NCI-H2171 (cell line): ENCODE results near the gene PRUNE2.
"Not testable (repeated sequence)": the region's sequence is repeated elsewhere in the genome, so short reads cannot be mapped to it uniquely, and the experiment has no call there.

Experiments used
- DNase-seq: peaks from one replicate; lab custom pipeline; 2025; lab: John Stamatoyannopoulos, UW

PRUNE2 gene

GRCh38 chr9:76798527-76798926 is 107.4 kb downstream of the PRUNE2 start:
- DNase-seq: no peak

DNA sequence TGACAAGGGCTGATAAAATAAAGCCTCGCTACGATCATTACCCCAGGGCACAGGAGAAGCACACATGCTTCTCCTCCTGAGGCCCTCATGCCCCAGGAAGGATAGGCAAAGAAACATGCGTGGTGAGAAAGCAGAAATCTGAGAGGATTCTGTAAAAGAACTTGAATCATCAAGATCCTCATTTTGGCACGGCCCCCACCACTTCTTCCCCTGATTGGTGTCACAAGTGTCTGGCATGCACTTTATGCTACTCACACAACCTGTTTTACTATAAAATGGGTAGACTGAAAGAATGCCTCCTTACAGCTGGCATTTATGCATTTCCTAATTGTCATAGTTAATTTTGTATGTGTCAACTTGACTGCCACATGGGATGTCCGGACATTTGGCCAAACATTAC is 109.6 kb downstream of the PRUNE2 start:
- no peak for DNase-seq

GRCh38 chr9:76793784-76794431 is 112.0 kb downstream of the PRUNE2 start:
- no peak for DNase-seq

DNA sequence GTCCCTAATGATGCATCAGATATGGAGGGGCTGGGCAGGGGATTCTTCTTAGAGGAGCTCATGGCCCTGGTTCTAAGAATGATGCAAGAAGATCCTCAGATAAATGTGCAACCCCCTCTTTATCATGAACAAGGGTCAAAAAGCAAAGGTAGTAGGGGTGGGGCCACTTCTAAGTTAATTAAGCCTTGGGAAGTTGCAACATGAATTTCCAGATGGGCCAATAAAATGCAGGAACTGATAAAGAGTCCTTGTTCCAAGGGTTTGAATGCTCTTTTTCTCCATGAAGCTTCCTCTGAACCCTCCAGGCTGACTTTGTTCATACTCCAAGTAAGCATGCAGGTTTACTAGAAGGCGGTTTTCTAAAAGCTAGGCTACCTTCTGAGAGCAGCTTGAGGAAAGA is 116.1 kb downstream of the PRUNE2 start:
- DNase-seq: no peak

DNA sequence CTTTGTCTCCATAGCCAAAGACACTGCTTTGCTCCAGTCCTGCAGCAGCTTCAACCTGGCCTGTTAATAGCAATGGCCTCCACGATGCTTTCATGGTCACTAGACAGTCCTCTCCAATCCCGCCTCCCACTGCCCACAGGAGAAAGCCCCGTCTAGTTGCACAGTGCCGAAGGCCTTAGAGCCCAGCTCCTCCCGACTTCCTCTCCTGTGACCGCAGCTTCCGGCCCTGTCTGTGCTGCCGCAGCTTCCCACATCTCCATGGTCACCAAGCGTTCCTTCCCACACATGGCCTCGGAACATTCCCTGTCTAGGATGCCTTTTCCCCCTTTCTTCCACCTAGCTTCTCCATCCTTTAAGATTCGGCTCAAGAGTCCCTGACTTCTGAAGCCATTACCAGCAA is 118.2 kb downstream of the PRUNE2 start:
- DNase-seq: no peak

DNA sequence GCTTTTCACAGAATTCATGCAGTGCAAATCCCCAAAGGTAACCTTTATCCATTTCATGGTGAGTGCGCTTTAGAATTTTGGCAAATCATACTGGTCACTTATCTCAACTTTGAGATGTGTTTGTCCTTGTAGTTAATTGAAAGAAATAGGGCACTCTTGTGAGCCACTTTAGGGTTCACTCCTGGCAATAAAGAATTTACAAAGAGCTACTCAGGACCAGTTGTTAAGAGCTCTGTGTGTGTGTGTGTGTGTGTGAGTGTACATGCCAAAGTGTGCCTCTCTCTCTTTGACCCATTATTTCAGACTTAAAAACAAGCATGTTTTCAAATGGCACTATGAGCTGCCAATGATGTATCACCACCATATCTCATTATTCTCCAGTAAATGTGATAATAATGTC is 120.4 kb downstream of the PRUNE2 start:
- DNase-seq: no peak

GRCh38 chr9:76784881-76785280 is 121.0 kb downstream of the PRUNE2 start:
- no peak for DNase-seq

DNA sequence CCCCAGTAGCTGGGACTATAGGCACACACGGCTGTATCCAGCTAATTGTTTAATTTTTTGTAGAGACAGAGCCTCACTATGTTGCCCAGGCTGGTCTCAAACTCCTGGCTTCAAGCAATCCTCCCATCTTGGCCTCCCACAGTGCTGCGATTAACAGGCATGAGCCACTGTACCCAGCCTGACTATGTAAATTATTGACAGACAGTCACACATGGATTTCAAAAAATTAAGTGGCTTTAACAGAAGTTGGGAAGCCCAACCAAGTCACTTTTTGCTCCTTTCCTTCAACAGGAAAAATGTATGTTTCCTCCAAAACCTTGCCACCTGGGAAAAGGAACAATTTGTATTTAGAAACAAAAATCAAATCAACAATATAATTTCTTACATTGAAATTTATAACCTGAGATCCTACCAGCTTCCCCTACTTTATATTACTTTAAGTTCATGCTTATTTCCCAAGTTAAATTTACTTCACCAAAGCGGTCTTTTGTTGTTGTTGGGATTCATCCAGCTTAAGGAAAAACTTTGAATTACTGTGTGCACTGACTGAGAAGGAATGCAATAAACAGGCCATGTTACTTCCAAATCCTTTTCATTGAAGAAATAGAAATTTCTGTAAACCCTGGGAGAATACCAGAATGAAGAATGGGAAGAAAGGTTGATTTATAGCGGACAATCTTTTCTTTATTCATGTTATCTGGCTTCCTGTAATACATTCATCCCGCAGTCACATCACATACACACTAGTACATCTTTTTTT is 133.0 kb downstream of the PRUNE2 start:
- no peak for DNase-seq

DNA sequence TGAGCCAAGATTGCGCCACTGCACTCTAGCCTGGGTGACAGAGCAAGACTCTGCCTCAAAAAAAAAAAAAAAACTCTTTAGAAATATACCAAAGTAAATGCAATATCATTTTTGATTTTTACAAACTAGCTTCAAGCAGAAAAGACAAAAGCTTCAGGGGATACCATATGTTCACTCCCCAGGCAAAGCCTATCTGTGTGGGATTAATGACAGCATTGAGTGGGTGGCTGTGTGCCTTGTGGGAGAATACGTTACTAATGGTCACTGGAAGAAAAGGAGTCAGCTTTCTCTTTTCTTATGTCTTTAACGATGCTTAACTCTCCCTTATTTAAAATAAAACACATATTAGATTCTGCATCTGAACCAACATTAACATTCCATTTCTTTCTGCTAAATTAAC is 139.8 kb downstream of the PRUNE2 start:
- no peak for DNase-seq

GRCh38 chr9:76764138-76764537 is 141.8 kb downstream of the PRUNE2 start, which contains the start of gene PCA3:
Gene PCA3, plus strand, starts transcription at chr9:76764438.
- DNase-seq: no peak

- DNase-seq: no peak
Observed at GRCh38 chr9:76761448-76761847, 144.5 kb downstream of the PRUNE2 start.

DNA sequence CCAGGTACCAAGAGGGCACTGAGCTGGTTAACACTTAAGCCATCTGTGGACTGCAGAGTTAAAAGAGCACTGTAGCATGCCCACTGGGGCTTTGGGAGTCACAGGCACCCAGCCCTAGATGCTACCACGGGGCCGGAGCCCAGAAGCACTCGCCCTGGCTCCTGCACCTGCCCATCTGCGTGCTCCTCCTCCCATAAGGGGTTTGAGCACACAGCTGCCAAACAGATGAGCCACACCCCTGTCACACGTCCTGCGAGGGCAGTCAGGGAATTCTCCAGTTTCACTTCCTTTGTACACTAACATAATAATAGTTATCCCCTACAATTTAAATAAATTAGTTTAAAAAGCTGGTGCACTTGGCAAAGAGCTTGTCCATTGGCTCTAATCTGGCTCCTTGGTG is 146.2 kb downstream of the PRUNE2 start:
- DNase-seq: no peak

- DNase-seq: no peak
Observed at GRCh38 chr9:76758476-76758875, 147.4 kb downstream of the PRUNE2 start.

DNA sequence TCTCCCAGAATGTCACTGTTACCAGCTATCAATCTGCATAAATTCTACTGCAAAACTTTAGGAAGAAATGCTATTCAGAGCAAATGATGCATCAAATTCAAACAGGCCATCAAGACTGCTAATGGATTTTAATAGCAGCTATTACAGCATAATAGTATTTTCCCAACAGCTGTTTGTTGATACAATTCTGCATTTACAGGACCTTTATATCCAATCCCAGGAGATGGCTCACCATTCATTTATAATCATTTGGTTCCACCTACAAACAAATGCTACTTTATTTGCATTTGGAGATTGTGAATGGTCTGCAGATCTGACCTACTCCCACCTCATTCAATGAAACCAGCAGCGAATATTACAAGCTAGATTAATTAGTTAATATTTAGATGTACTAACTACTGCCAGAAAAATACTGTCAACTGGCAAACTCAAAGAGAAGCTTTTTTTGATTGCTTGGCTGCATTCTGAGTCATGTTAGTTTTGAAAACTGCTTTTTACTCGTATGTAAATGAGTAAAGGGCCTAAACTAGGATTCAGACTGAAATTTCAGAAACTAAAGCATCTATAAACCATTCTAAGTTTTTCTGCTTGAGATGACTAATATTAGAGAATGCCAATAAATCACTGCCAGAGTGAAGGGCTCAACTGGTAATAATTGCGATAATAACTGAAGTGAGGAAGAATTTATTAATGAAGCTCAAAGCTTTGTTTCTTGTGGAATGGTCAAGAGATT is 148.8 kb downstream of the PRUNE2 start:
- DNase-seq: no peak

DNA sequence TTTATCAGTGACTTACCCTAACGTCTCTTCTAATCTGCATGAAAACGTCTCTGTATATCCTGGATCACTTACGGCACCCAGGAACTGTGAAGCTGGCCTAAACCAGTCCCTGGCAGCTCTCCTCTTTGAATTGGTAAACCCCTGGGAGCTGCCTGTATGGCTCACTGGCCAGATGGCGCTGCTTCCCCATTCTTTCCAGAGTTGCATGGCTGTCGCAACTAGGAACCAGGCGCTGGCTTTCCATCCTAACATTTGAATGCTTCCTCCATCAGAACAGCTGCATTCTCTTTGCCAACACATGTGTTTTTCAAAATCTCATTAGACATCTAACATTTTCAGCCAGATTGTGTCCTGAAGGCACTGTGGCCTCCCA is 149.7 kb downstream of the PRUNE2 start:
- peak; percentile 5 for DNase-seq

GRCh38 chr9:76751001-76751400 is 154.9 kb downstream of the PRUNE2 start:
- DNase-seq: peak; percentile 5

GRCh38 chr9:76744336-76744735 is 161.6 kb downstream of the PRUNE2 start:
- no peak for DNase-seq

- DNase-seq: no peak
Observed at GRCh38 chr9:76743931-76744330, 162.0 kb downstream of the PRUNE2 start.

DNA sequence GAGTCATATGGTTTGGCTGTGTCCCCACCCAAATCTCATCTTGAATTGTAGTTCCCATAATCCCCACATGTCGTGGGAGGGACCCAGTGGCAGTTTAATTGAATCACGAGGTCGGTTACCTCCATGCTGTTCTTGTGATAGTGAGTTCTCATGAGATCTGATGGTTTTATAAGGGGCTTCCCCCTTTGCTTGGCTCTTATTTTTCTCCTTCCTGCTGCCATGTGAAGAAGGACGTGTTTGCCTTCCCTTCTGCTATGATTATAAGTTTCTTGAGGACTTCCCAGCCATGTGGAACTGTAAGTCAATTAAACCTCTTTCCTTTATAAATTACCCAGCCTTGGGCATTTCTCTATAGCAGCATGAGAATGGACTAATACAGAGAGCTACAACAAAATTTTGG is 163.0 kb downstream of the PRUNE2 start:
- not testable (repeated sequence) for DNase-seq

- no peak for DNase-seq
Observed at GRCh38 chr9:76741524-76741923, 164.4 kb downstream of the PRUNE2 start.

DNA sequence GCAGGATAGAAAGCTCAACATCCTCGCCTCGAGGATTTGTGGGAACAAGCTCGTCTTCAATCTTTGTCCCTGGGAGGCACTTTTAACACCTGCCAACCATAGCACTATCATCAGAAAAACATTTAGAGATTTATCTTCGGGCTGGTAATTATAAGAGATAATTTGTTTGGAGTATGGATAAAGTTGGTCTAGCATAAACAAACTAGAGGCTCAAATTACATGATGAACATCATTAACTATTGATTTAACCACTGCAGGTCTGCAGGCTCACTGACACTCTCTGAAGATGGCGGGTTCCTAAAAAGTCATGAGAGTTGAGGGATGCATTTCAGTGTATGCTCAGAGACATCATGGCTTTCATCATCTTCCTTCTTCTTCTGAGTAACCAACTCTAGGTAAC is 167.5 kb downstream of the PRUNE2 start:
- DNase-seq: no peak

DNA sequence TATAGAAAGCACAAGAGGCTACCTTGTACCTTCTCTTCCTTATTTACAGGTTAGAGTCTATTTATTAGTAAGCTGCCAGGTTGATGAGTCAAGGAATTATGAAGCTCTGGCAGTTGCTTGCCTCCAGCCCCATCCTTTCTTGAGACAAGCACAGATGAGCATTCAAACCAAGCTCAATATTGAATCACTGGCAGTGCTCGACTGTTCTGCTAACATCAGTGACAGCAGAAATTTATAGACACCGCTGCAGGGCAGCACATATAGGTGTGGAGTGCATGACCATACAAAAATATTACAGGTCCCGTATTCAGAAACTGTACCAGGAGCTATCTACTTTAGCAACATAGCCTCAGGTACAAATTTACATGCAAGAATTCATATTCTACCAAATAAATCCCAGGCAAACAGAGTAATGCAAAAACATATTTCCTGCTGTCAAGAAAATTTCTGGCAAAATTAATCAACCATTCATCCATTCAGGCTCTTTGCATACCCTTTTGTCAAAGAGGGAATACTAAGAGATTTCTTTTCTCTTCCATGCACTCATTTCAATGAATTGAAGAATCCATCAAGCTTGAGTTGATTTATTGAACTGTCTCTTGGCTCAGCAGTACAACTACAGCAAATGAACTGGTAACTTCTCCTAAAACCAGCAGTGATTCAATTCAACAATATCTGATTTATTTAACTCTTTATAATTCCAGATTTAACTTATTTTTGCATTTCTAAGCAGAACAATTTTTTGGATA is 168.6 kb downstream of the PRUNE2 start:
- no peak for DNase-seq
